GM23248 (cell line): ENCODE data around the gene HIVEP3. TPM values are rescaled to one million over a fixed set of nuclear protein-coding genes. Genes with fewer than 3 reads are reported as not detected.

Experiments used
- DNase-seq: peaks from one replicate; pipeline ENCODE4 v3.0.0-alpha.2; 2015
- H2AFZ ChIP-seq: fragments of 200-600 bp; sonication (generic); 2 replicates; pipeline ENCODE4 v1.6.1; 2016; ENCODE audit warnings: antibody characterized with exemption
- H3F3A ChIP-seq: fragments of 200-600 bp; sonication (generic); 2 replicates; pipeline ENCODE4 v1.6.1; 2016; ENCODE audit warnings: mild to moderate bottlenecking, antibody characterized with exemption, mixed run types; ENCODE audit not compliant: insufficient read depth
- H3K27ac ChIP-seq: fragments of 200-600 bp; sonication (generic); 2 replicates; pipeline ENCODE4 v1.5.1; 2016; ENCODE audit warnings: mild to moderate bottlenecking
- H3K27me3 ChIP-seq: fragments of 200-600 bp; sonication (generic); replicated peaks from 2 replicates; pipeline ENCODE4 v1.6.1; 2016; ENCODE audit warnings: mild to moderate bottlenecking; ENCODE audit not compliant: insufficient read depth
- H3K36me3 ChIP-seq: fragments of 200-600 bp; sonication (generic); 2 replicates; pipeline ENCODE4 v1.6.1; 2016; ENCODE audit warnings: low read depth, mild to moderate bottlenecking
- H3K4me1 ChIP-seq: fragments of 200-600 bp; sonication (generic); 2 replicates; pipeline ENCODE4 v1.6.1; 2016; ENCODE audit warnings: mild to moderate bottlenecking; ENCODE audit not compliant: insufficient read depth
- H3K4me2 ChIP-seq: fragments of 200-600 bp; sonication (generic); one replicate; pipeline ENCODE4 v1.6.1; 2016; ENCODE audit warnings: mild to moderate bottlenecking; ENCODE audit not compliant: unreplicated experiment
- H3K4me3 ChIP-seq: fragments of 200-600 bp; sonication (generic); 2 replicates; pipeline ENCODE4 v1.5.1; 2016; ENCODE audit warnings: mild to moderate bottlenecking
- H3K79me2 ChIP-seq: fragments of 200-600 bp; sonication (generic); 2 replicates; pipeline ENCODE4 v1.6.1; 2016; ENCODE audit warnings: mild to moderate bottlenecking; ENCODE audit not compliant: insufficient read depth
- H3K9ac ChIP-seq: fragments of 200-600 bp; sonication (generic); 2 replicates; pipeline ENCODE4 v1.6.1; 2016; ENCODE audit warnings: mild to moderate bottlenecking
- H3K9me2 ChIP-seq: fragments of 200-600 bp; sonication (generic); 2 replicates; pipeline ENCODE4 v1.6.1; 2016; ENCODE audit warnings: mixed run types, mild to moderate bottlenecking, moderate library complexity; ENCODE audit not compliant: insufficient read depth
- H3K9me3 ChIP-seq: fragments of 200-600 bp; sonication (generic); one replicate; pipeline ENCODE4 v1.6.1; 2017; ENCODE audit warnings: low read depth
- H4K20me1 ChIP-seq: fragments of 200-600 bp; sonication (generic); 2 replicates; pipeline ENCODE4 v1.6.0; 2016; ENCODE audit not compliant: insufficient read depth
- EZH2 ChIP-seq: fragments of 200-600 bp; sonication (generic); IDR thresholded peaks from 2 replicates; pipeline ENCODE4 v1.6.1; 2018; ENCODE audit warnings: antibody characterized with exemption, mild to moderate bottlenecking; ENCODE audit not compliant: insufficient read depth, poor library complexity, severe bottlenecking
- EZH2phosphoT487 ChIP-seq: fragments of 200-600 bp; sonication (generic); IDR thresholded peaks from 2 replicates; pipeline ENCODE4 v1.6.1; 2018; ENCODE audit warnings: antibody characterized with exemption, moderate library complexity, mild to moderate bottlenecking, low read depth; ENCODE audit not compliant: insufficient read depth
- WGBS, 2 experiments: methylation state at CpG; one replicate each; pipeline ENCODE4 v1.1.6; 2015 to 2017; ENCODE audit warnings: low lambda C conversion rate in 2 of 2, low coverage in 1 of 2; ENCODE audit errors: missing lambda C conversion rate in 2 of 2; 5-methylcytosine and 5-hydroxymethylcytosine counted together
- in situ Hi-C: fragments of 300-500 bp; cut with MboI; formaldehyde crosslinking; loops from 2 replicates; pipeline ENCODE4 v1.15.0; 2020
- polyA plus RNA-seq: library from polyadenylated mRNA; unstranded; fragments of >200 nt; fragmentation: Nextera tagmentation; extraction: Ambion mirVana; gene quantifications from 2 replicates; pipeline ENCODE4 v1.2.1, GENCODE V29; 2016
- total RNA-seq: library from RNA; depleted of rRNA; stranded (reverse); fragments of >200 nt; shearing (Covaris generic); gene quantifications from 2 replicates; pipeline ENCODE4 v1.2.3, GENCODE V29; 2014

HIVEP3 gene
- total and polyA plus RNA-seq, 2 experiments from 2014 or later: 1.7 to 7.2 TPM

GRCh38 chr1:41779360-41779759 is 139.4 kb downstream of the HIVEP3 start:
- H2AFZ ChIP-seq: no peak overlapping the region
- H3K9ac ChIP-seq: no peak overlapping the region
- peaks cover 18% of the 10 kb centered on the region for H3K4me1 ChIP-seq
- no peak overlapping the region for H3K27ac ChIP-seq
- no peak for TF ChIP-seq EZH2phosphoT487
- no peak for TF ChIP-seq EZH2
- no peaks in the 10 kb centered on the region for H3K36me3 ChIP-seq
- no peak overlapping the region for H3K4me3 ChIP-seq
- in situ Hi-C loops: no loop called here
- WGBS, 2 experiments: 94 to 97% methylated on average over 6 of the region's 6 CpGs
- no peak for DNase-seq
- H4K20me1 ChIP-seq: no peaks in the 10 kb centered on the region
- no peaks in the 10 kb centered on the region for H3K27me3 ChIP-seq
- no peak overlapping the region for H3K4me2 ChIP-seq
- peaks cover 10% of the 10 kb centered on the region for H3F3A ChIP-seq
- H3K9me2 ChIP-seq: no peaks in the 10 kb centered on the region
- H3K79me2 ChIP-seq: no peaks in the 10 kb centered on the region
- H3K9me3 ChIP-seq: no peaks in the 10 kb centered on the region

GRCh38 chr1:41777695-41778094 is 141.0 kb downstream of the HIVEP3 start:
- Histone ChIP-seq H3K27ac (no peak overlapping the region), H3K9me2 (no peaks in the 10 kb centered on the region), H3K27me3 (no peaks in the 10 kb centered on the region), H3K9ac (no peak overlapping the region), H3F3A (peaks cover 16% of the 10 kb centered on the region), H3K4me2 (no peak overlapping the region), H3K9me3 (no peaks in the 10 kb centered on the region), H4K20me1 (no peaks in the 10 kb centered on the region), H2AFZ (no peak overlapping the region), H3K36me3 (no peaks in the 10 kb centered on the region), H3K4me1 (peaks cover 13% of the 10 kb centered on the region), H3K79me2 (no peaks in the 10 kb centered on the region), H3K4me3 (no peak overlapping the region)
- 90 to 91% methylated on average over 10 of the region's 10 CpGs for WGBS, 2 experiments
- in situ Hi-C loops: no loop called here
- DNase-seq: no peak
- TF ChIP-seq EZH2phosphoT487 (no peak), EZH2 (no peak)

DNA sequence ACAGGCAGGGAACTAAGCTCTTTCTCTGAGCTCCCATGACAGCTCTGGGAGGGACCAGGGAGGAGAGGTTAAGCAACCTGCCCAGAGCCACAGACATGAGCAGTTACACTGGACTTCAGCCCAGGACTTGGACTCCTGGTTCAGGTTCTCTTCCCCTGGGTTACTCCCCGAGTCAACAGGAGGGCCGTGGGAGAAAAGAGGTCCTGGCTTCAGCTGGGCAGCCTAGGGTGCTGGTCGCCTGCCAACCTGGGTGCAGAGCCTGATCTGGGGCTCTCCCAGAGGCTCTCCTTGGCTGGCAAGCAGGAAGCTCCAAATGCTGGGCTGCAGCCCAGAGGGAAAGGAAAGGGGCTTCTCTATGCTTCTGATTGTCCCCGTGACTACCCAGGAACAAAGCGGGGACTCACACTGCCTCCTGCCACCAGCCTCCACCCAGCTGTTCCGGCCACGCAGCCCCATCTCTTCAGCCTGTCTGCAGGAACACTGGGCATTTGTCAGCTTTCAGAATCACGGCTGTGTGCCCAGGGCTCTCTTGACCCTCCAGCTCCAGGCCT is 141.8 kb downstream of the HIVEP3 start:
- Histone ChIP-seq H3K79me2 (no peaks in the 10 kb centered on the region), H3K36me3 (no peaks in the 10 kb centered on the region), H3K4me1 (peaks cover 12% of the 10 kb centered on the region; the same call in 1 of the 2 replicates), H2AFZ (no peak overlapping the region), H4K20me1 (no peaks in the 10 kb centered on the region), H3K9ac (no peak overlapping the region), H3K27me3 (no peaks in the 10 kb centered on the region), H3K9me3 (no peaks in the 10 kb centered on the region), H3K9me2 (no peaks in the 10 kb centered on the region), H3F3A (peaks cover 23% of the 10 kb centered on the region), H3K4me2 (no peak overlapping the region), H3K4me3 (no peak overlapping the region), H3K27ac (no peak overlapping the region)
- in situ Hi-C loops: no loop called here
- no peak for DNase-seq
- TF ChIP-seq EZH2: no peak
- no peak for TF ChIP-seq EZH2phosphoT487
- 80 to 81% methylated on average over 8 of the region's 8 CpGs for WGBS, 2 experiments

- H3K36me3 ChIP-seq: no peaks in the 10 kb centered on the region
- no peak overlapping the region for H3K27ac ChIP-seq
- H3K9me3 ChIP-seq: no peaks in the 10 kb centered on the region
- no peaks in the 10 kb centered on the region for H3K9me2 ChIP-seq
- H4K20me1 ChIP-seq: no peaks in the 10 kb centered on the region
- H3K4me3 ChIP-seq: no peak overlapping the region
- H2AFZ ChIP-seq: no peak overlapping the region
- in situ Hi-C loops: no loop called here
- TF ChIP-seq EZH2phosphoT487: no peak
- TF ChIP-seq EZH2: no peak
- 87 to 93% methylated on average over 6 of the region's 6 CpGs for WGBS, 2 experiments
- H3K9ac ChIP-seq: no peak overlapping the region
- H3K4me2 ChIP-seq: no peak overlapping the region
- peaks cover 21% of the 10 kb centered on the region for H3K4me1 ChIP-seq
- H3F3A ChIP-seq: peaks cover 24% of the 10 kb centered on the region
- no peaks in the 10 kb centered on the region for H3K79me2 ChIP-seq
- no peak for DNase-seq
- no peaks in the 10 kb centered on the region for H3K27me3 ChIP-seq
These were observed 142.7 kb downstream of the HIVEP3 start for GRCh38 chr1:41775956-41776585.
